ENCODE results near the gene IGFL2. TPM values are rescaled to one million over a fixed set of nuclear protein-coding genes. Genes with fewer than 3 reads are reported as not detected.

IGFL2 gene
- total RNA-seq, 1 experiment from 2014 or later, result not detected

- Mint-ChIP-seq H3K27ac (ENCODE audit: unreplicated experiment) (no peak overlapping the region), H3K9me3 (ENCODE audit: low read depth, unreplicated experiment) (no peaks in the 10 kb centered on the region), H3K4me3 (ENCODE audit: low read depth, unreplicated experiment) (no peak overlapping the region), H3K4me1 (ENCODE audit: low read depth, unreplicated experiment) (peaks cover 9% of the 10 kb centered on the region), H3K36me3 (ENCODE audit: insufficient read depth, unreplicated experiment) (no peaks in the 10 kb centered on the region), H3K27me3 (ENCODE audit: unreplicated experiment) (peaks cover 67% of the 10 kb centered on the region)
- intact Hi-C loops (cut with micrococcal nuclease; ENCODE audit: unreplicated experiment), result no loop called here
- CTCF ChIA-PET, result no interaction called here
- TF ChIP-seq CTCF (IDR thresholded peaks at IDR 0.05; ENCODE audit: unreplicated experiment), result no peak
- no peak for DNase-seq
- BruUV-seq (replicated peaks), result no TSS peak
Measured at GRCh38 chr19:46202426-46202825, 54.4 kb downstream of the IGFL2 start.

- peaks cover 9% of the 10 kb centered on the region for H3K4me1 Mint-ChIP-seq (ENCODE audit: low read depth, unreplicated experiment)
- intact Hi-C loops (cut with micrococcal nuclease; ENCODE audit: unreplicated experiment), result no loop called here
- no peak overlapping the region for H3K4me3 Mint-ChIP-seq (ENCODE audit: low read depth, unreplicated experiment)
- DNase-seq, result no peak
- no peak for TF ChIP-seq CTCF (IDR thresholded peaks at IDR 0.05; ENCODE audit: unreplicated experiment)
- H3K27ac Mint-ChIP-seq (ENCODE audit: unreplicated experiment), result no peak overlapping the region
- no TSS peak for BruUV-seq (replicated peaks)
- peaks cover 60% of the 10 kb centered on the region for H3K27me3 Mint-ChIP-seq (ENCODE audit: unreplicated experiment)
- H3K9me3 Mint-ChIP-seq (ENCODE audit: low read depth, unreplicated experiment), result no peaks in the 10 kb centered on the region
- H3K36me3 Mint-ChIP-seq (ENCODE audit: insufficient read depth, unreplicated experiment), result no peaks in the 10 kb centered on the region
- CTCF ChIA-PET, result no interaction called here
Measured at GRCh38 chr19:46202872-46203860, 55.1 kb downstream of the IGFL2 start.

- intact Hi-C loops (cut with micrococcal nuclease; ENCODE audit: unreplicated experiment), result no loop called here
- Mint-ChIP-seq H3K4me3 (ENCODE audit: low read depth, unreplicated experiment) (no peak overlapping the region), H3K9me3 (ENCODE audit: low read depth, unreplicated experiment) (no peaks in the 10 kb centered on the region), H3K27ac (ENCODE audit: unreplicated experiment) (no peak overlapping the region), H3K36me3 (ENCODE audit: insufficient read depth, unreplicated experiment) (no peaks in the 10 kb centered on the region), H3K4me1 (ENCODE audit: low read depth, unreplicated experiment) (peaks cover 17% of the 10 kb centered on the region), H3K27me3 (ENCODE audit: unreplicated experiment) (peaks cover 51% of the 10 kb centered on the region)
- CTCF ChIA-PET, result no interaction called here
- no TSS peak for BruUV-seq (replicated peaks)
- no peak for DNase-seq
- no peak for TF ChIP-seq CTCF (IDR thresholded peaks at IDR 0.05; ENCODE audit: unreplicated experiment)
Measured at GRCh38 chr19:46204008-46204407, 56.0 kb downstream of the IGFL2 start.

GRCh38 chr19:46205183-46205984 is 57.3 kb downstream of the IGFL2 start:
- Mint-ChIP-seq H3K4me3 (ENCODE audit: low read depth, unreplicated experiment) (no peak overlapping the region), H3K27ac (ENCODE audit: unreplicated experiment) (no peak overlapping the region), H3K36me3 (ENCODE audit: insufficient read depth, unreplicated experiment) (no peaks in the 10 kb centered on the region), H3K4me1 (ENCODE audit: low read depth, unreplicated experiment) (peaks cover 31% of the 10 kb centered on the region), H3K9me3 (ENCODE audit: low read depth, unreplicated experiment) (no peaks in the 10 kb centered on the region), H3K27me3 (ENCODE audit: unreplicated experiment) (peaks cover 48% of the 10 kb centered on the region)
- DNase-seq, result no peak
- BruUV-seq (replicated peaks), result no TSS peak
- intact Hi-C loops (cut with micrococcal nuclease; ENCODE audit: unreplicated experiment), result no loop called here
- CTCF ChIA-PET, result interaction anchor here (0.9 to 1.6 kb wide), 3 partner anchors 12 to 177 kb away, joined by 3 to 5 read pairs (median 4); no protein-coding TSS in a partner anchor
- no peak for TF ChIP-seq CTCF (IDR thresholded peaks at IDR 0.05; ENCODE audit: unreplicated experiment)
